H9 (cell line): ENCODE results near the gene OTUD4. TPM values are rescaled to one million over a fixed set of nuclear protein-coding genes. Genes with fewer than 3 reads are reported as not detected.

Experiments used
- DNase-seq: peaks from one replicate; pipeline ENCODE4 v3.0.0-alpha.2; 2017
- H2AFZ ChIP-seq: one replicate; pipeline ENCODE4 v1.6.1; 2013; ENCODE audit warnings: mild to moderate bottlenecking, low read length, control low read depth, moderate library complexity
- H2AK5ac ChIP-seq: 2 replicates; pipeline ENCODE4 v1.6.1; 2013; ENCODE audit warnings: low read length, control low read depth, mixed read lengths; ENCODE audit not compliant: insufficient read length
- H2BK120ac ChIP-seq: one replicate; pipeline ENCODE4 v1.6.1; 2013; ENCODE audit warnings: low read depth, mild to moderate bottlenecking, low read length, control low read depth, inconsistent platforms; ENCODE audit not compliant: poor library complexity, severe bottlenecking
- H2BK12ac ChIP-seq: 2 replicates; pipeline ENCODE4 v1.6.1; 2013; ENCODE audit warnings: low read length, control low read depth, mixed read lengths, low read depth; ENCODE audit not compliant: insufficient read length
- H2BK15ac ChIP-seq: 2 replicates; pipeline ENCODE4 v1.6.1; 2013; ENCODE audit warnings: low read depth, low read length, control low read depth
- H2BK20ac ChIP-seq: one replicate; pipeline ENCODE4 v1.6.1; 2013; ENCODE audit warnings: low read depth, mild to moderate bottlenecking, low read length, control low read depth, inconsistent platforms; ENCODE audit not compliant: poor library complexity, severe bottlenecking
- H2BK5ac ChIP-seq: 2 replicates; pipeline ENCODE4 v1.6.1; 2013; ENCODE audit warnings: low read length, control low read depth, mixed read lengths; ENCODE audit not compliant: insufficient read length
- H3K14ac ChIP-seq: 2 replicates; pipeline ENCODE4 v1.6.1; 2013; ENCODE audit warnings: low read length, control low read depth; ENCODE audit not compliant: insufficient read depth
- H3K18ac ChIP-seq: 2 replicates; pipeline ENCODE4 v1.6.1; 2013; ENCODE audit warnings: low read depth, mild to moderate bottlenecking, mixed read lengths, low read length, control low read depth; ENCODE audit not compliant: insufficient read length
- H3K23ac ChIP-seq: 2 replicates; pipeline ENCODE4 v1.6.1; 2013; ENCODE audit warnings: low read length, control low read depth, mixed read lengths, low read depth; ENCODE audit not compliant: insufficient read length
- H3K23me2 ChIP-seq: 2 replicates; pipeline ENCODE4 v1.6.1; 2013; ENCODE audit warnings: low read depth, mild to moderate bottlenecking, mixed read lengths, low read length, control low read depth; ENCODE audit not compliant: insufficient read length, poor library complexity, severe bottlenecking
- H3K27ac ChIP-seq: 2 replicates; pipeline ENCODE4 v1.5.1; 2013; ENCODE audit warnings: low read length, control low read depth, mixed read lengths, low read depth; ENCODE audit not compliant: insufficient read length
- H3K27me3 ChIP-seq: 2 replicates; pipeline ENCODE4 v1.6.1; 2013; ENCODE audit warnings: low read length, control low read depth, inconsistent platforms; ENCODE audit not compliant: insufficient read depth
- H3K4ac ChIP-seq: 2 replicates; pipeline ENCODE4 v1.6.1; 2013; ENCODE audit warnings: low read depth, mild to moderate bottlenecking, control low read depth, inconsistent platforms, low read length, moderate library complexity
- H3K4me1 ChIP-seq: 2 replicates; pipeline ENCODE4 v1.6.1; 2013; ENCODE audit warnings: low read length, control low read depth, inconsistent platforms; ENCODE audit not compliant: insufficient read depth
- H3K4me2 ChIP-seq: 2 replicates; pipeline ENCODE4 v1.6.1; 2013; ENCODE audit warnings: low read length, control low read depth, mixed read lengths; ENCODE audit not compliant: insufficient read length, insufficient read depth
- H3K56ac ChIP-seq: 2 replicates; pipeline ENCODE4 v1.6.1; 2013; ENCODE audit warnings: low read depth, mild to moderate bottlenecking, mixed read lengths, low read length, control low read depth; ENCODE audit not compliant: insufficient read length
- H3K79me1 ChIP-seq: 2 replicates; pipeline ENCODE4 v1.6.1; 2013; ENCODE audit warnings: low read depth, mild to moderate bottlenecking, moderate library complexity, low read length, control low read depth, inconsistent platforms; ENCODE audit not compliant: insufficient read depth, poor library complexity, severe bottlenecking
- H3K79me2 ChIP-seq: 2 replicates; pipeline ENCODE4 v1.6.1; 2013; ENCODE audit warnings: low read length, control low read depth, inconsistent platforms; ENCODE audit not compliant: insufficient read depth
- H3K9ac ChIP-seq: 2 replicates; pipeline ENCODE4 v1.6.1; 2013; ENCODE audit warnings: low read length, control low read depth, mixed read lengths; ENCODE audit not compliant: insufficient read length; ENCODE audit errors: extremely low read depth
- H3K9me3 ChIP-seq: one replicate; pipeline ENCODE4 v1.6.1; 2013; ENCODE audit warnings: low read depth, low read length, inconsistent platforms; ENCODE audit not compliant: control insufficient read depth
- H3T11ph ChIP-seq: one replicate; pipeline ENCODE4 v1.6.1; 2013; ENCODE audit warnings: mild to moderate bottlenecking, low read length, control low read depth, inconsistent platforms
- H4K20me1 ChIP-seq: one replicate; pipeline ENCODE4 v1.6.1; 2013; ENCODE audit not compliant: control insufficient read depth, insufficient read length, insufficient read depth
- H4K5ac ChIP-seq: 2 replicates; pipeline ENCODE4 v1.6.1; 2013; ENCODE audit warnings: low read depth, mild to moderate bottlenecking, mixed read lengths, low read length, control low read depth; ENCODE audit not compliant: insufficient read length
- H4K8ac ChIP-seq: replicated peaks from 2 replicates; pipeline ENCODE4 v1.6.1; 2013; ENCODE audit warnings: low read length, control low read depth, mixed read lengths, low read depth; ENCODE audit not compliant: insufficient read length
- H4K91ac ChIP-seq: 2 replicates; pipeline ENCODE4 v1.6.1; 2013; ENCODE audit warnings: low read depth, mild to moderate bottlenecking, moderate library complexity, mixed read lengths, low read length, control low read depth; ENCODE audit not compliant: insufficient read length
- H3K27ac Mint-ChIP-seq, 3 experiments: 2 replicates in 2 of 3; 3 replicates in 1 of 3; pipeline ENCODE4 v1.8.0; 2020 to 2021; ENCODE audit warnings: mixed read lengths in 3 of 3, mild to moderate bottlenecking in 1 of 3, moderate library complexity in 1 of 3
- H3K27me3 Mint-ChIP-seq: 2 replicates; pipeline ENCODE4 v1.8.0; 2021; ENCODE audit warnings: low read depth, mild to moderate bottlenecking, moderate library complexity, mixed read lengths
- H3K36me3 Mint-ChIP-seq, 3 experiments: 2 replicates in 2 of 3; 3 replicates in 1 of 3; pipeline ENCODE4 v1.8.0; 2020 to 2021; ENCODE audit warnings: low read depth in 3 of 3, mixed read lengths in 3 of 3; ENCODE audit not compliant: insufficient read depth in 1 of 3
- H3K4me1 Mint-ChIP-seq, 2 experiments: 2 replicates each; pipeline ENCODE4 v1.8.0; 2020; ENCODE audit warnings: mixed read lengths in 2 of 2
- H3K4me3 Mint-ChIP-seq, 2 experiments: 2 replicates in 1 of 2; 3 replicates in 1 of 2; pipeline ENCODE4 v1.8.0; 2020 to 2021; ENCODE audit warnings: mild to moderate bottlenecking in 2 of 2, mixed read lengths in 2 of 2, moderate library complexity in 1 of 2
- H3K9me3 Mint-ChIP-seq, 2 experiments: 2 replicates in 1 of 2; 3 replicates in 1 of 2; pipeline ENCODE4 v1.8.0; 2020; ENCODE audit warnings: mild to moderate bottlenecking in 2 of 2, mixed read lengths in 2 of 2, moderate library complexity in 1 of 2
- WGBS: extraction: QIAGEN DNeasy Blood & Tissue Kit; methylation state at CpG from one replicate; pipeline ENCODE4 v1.1.7; 2013; ENCODE audit warnings: missing lambda C conversion rate, low lambda C conversion rate, mixed read lengths; ENCODE audit not compliant: insufficient read length; ENCODE audit errors: extremely low coverage; 5-methylcytosine and 5-hydroxymethylcytosine counted together
- total RNA-seq: library from RNA; stranded (reverse); gene quantifications from 2 replicates; pipeline ENCODE4 v1.2.1, GENCODE V29; 2021
- TF ChIP-seq, protein P1 (sequence below): fragments of 200-600 bp; sonication (generic); conservative IDR thresholded peaks from 3 replicates; pipeline ENCODE4 v1.8.0; 2021; ENCODE audit warnings: antibody characterized with exemption, mild to moderate bottlenecking

OTUD4 gene
- total RNA-seq, 1 experiment from 2014 or later = 59.0 TPM

DNA sequence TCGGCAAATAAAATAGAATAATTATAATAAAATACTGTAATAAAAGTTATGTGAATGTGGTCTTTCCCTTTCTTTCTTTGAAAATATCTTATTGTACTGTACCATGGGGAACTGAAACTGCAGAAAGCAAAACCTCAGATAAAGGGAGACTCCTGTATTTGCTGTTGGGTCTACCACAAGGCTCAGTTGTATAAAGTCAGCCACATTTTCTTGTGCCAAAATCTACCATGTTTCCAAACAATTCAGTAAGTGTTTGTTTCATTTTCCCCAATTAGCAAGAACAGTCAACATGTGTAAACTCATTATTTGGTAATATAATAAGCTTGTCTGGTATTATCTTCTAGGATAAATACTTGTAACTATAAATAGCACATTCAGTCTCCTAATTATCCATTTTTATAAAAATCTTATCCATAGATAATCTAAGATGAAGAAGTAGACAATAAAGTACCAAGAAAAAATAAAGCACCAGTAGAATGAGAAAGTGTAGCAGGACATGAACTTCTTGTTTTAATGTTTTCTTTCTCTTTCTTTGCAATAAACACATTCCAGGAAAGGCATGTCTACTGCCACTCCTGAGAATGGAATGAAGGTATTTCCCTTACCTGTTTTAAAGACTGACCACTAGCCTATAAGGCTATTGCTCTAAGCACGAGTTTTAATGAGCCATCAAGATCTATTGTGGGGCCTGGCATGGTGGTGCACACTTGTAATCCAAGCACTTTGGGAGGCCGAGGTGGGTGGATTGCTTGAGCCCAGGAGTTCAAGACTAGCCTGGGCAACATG lies 15.0 kb upstream of the OTUD4 start:
- Histone ChIP-seq H3K4ac (no peak overlapping the region), H2BK5ac (no peak overlapping the region), H3K18ac (no peak overlapping the region), H2AK5ac (no peak overlapping the region), H4K5ac (no peak overlapping the region), H3K79me2 (no peaks in the 10 kb centered on the region), H4K20me1 (no peaks in the 10 kb centered on the region), H3K4me1 (peaks cover 2% of the 10 kb centered on the region; the same call in 1 of the 2 replicates), H3K23ac (no peak overlapping the region), H3K14ac (no peak overlapping the region), H2BK15ac (no peak overlapping the region), H4K91ac (no peak overlapping the region), H3K27me3 (no peaks in the 10 kb centered on the region), H3K23me2 (no peaks in the 10 kb centered on the region), H2BK120ac (no peak overlapping the region), H3K9ac (no peak overlapping the region), H2AFZ (no peak overlapping the region), H3K56ac (no peak overlapping the region), H3K9me3 (no peaks in the 10 kb centered on the region), H2BK12ac (no peak overlapping the region), H3T11ph (no peak overlapping the region), H2BK20ac (no peak overlapping the region), H3K4me2 (no peak overlapping the region), H4K8ac (no peak overlapping the region), H3K27ac (no peak overlapping the region), H3K79me1 (no peaks in the 10 kb centered on the region)
- WGBS = no CpG with 5 or more reads among the region's 3 CpGs
- Mint-ChIP-seq H3K9me3 (no peaks in the 10 kb centered on the region), H3K36me3 (no peaks in the 10 kb centered on the region), H3K27ac (no peak overlapping the region), H3K4me1 (no peaks in the 10 kb centered on the region; a peak in 1 of 4 replicates), H3K4me3 (no peak overlapping the region), H3K27me3 (no peaks in the 10 kb centered on the region; the same call in 1 of the 2 replicates)
- DNase-seq = no peak
- TF ChIP-seq, protein P1, sequence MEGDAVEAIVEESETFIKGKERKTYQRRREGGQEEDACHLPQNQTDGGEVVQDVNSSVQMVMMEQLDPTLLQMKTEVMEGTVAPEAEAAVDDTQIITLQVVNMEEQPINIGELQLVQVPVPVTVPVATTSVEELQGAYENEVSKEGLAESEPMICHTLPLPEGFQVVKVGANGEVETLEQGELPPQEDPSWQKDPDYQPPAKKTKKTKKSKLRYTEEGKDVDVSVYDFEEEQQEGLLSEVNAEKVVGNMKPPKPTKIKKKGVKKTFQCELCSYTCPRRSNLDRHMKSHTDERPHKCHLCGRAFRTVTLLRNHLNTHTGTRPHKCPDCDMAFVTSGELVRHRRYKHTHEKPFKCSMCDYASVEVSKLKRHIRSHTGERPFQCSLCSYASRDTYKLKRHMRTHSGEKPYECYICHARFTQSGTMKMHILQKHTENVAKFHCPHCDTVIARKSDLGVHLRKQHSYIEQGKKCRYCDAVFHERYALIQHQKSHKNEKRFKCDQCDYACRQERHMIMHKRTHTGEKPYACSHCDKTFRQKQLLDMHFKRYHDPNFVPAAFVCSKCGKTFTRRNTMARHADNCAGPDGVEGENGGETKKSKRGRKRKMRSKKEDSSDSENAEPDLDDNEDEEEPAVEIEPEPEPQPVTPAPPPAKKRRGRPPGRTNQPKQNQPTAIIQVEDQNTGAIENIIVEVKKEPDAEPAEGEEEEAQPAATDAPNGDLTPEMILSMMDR = no peak
